Activated CD4-positive, alpha-beta T cell treated with anti-CD3 and anti-CD28 coated beads for 1 hour (primary cell): ENCODE measurements around the gene NSL1.
"Not testable (repeated sequence)": the region's sequence is repeated elsewhere in the genome, so short reads cannot be mapped to it uniquely, and the experiment has no call there.

ENCODE experiments used
- DNase-seq: peaks from one replicate; pipeline ENCODE4 v3.0.0-alpha.2; 2020

NSL1 gene

GRCh38 chr1:212791676-212792395 lies at the start of gene NSL1, which contains the start of gene TATDN3:
Gene NSL1 (minus strand): TSS chr1:212791777. CDS start chr1:212791763, 14 bp downstream.
Gene TATDN3 (plus strand): TSS chr1:212791894. CDS start chr1:212791922, 28 bp downstream.
- DNase-seq, result peak; percentile 91

GRCh38 chr1:212838145-212838544 lies 46.6 kb upstream of the NSL1 start:
- DNase-seq, result no peak

- not testable (repeated sequence) for DNase-seq
Measured at GRCh38 chr1:212833211-212834207, 41.9 kb upstream of the NSL1 start.

- DNase-seq, result no peak
Measured at GRCh38 chr1:212828395-212828794, 36.8 kb upstream of the NSL1 start.

GRCh38 chr1:212827831-212828278 lies 36.3 kb upstream of the NSL1 start:
- DNase-seq, result no peak

- no peak for DNase-seq
Measured at GRCh38 chr1:212827171-212827776, 35.7 kb upstream of the NSL1 start.

- no peak for DNase-seq
Measured at GRCh38 chr1:212825798-212826452, 34.3 kb upstream of the NSL1 start.

GRCh38 chr1:212824201-212824600 lies 32.6 kb upstream of the NSL1 start:
- no peak for DNase-seq

GRCh38 chr1:212822956-212823355 lies 31.4 kb upstream of the NSL1 start:
- DNase-seq, result no peak

- no peak for DNase-seq
Measured at GRCh38 chr1:212820969-212821368, 29.4 kb upstream of the NSL1 start.

- no peak for DNase-seq
Measured at GRCh38 chr1:212819726-212820125, 28.1 kb upstream of the NSL1 start.

GRCh38 chr1:212816567-212817278 lies 25.1 kb upstream of the NSL1 start:
- no peak for DNase-seq

GRCh38 chr1:212814537-212815334 lies 23.2 kb upstream of the NSL1 start:
- DNase-seq, result no peak

GRCh38 chr1:212805767-212806166 lies 14.2 kb upstream of the NSL1 start:
- no peak for DNase-seq

GRCh38 chr1:212797681-212798080 lies 6.1 kb upstream of the NSL1 start:
- no peak for DNase-seq

- no peak for DNase-seq
Measured at GRCh38 chr1:212794561-212795014, 3.0 kb upstream of the NSL1 start.

GRCh38 chr1:212792396-212792908 lies 875 bp upstream of the NSL1 start:
- DNase-seq, result no peak

GRCh38 chr1:212791261-212791675 lies 309 bp downstream of the NSL1 start:
- no peak for DNase-seq

- no peak for DNase-seq
Measured at GRCh38 chr1:212785871-212786270, 5.7 kb downstream of the NSL1 start.

- no peak for DNase-seq
Measured at GRCh38 chr1:212783976-212784375, 7.6 kb downstream of the NSL1 start.
